MM.1S (cell line): ENCODE data around the gene TCERG1L.

Experiments used
- DNase-seq: peaks from one replicate; pipeline ENCODE4 v3.0.0-alpha.2; 2015
- H2AFZ ChIP-seq: fragments of 300-600 bp; sonication (generic); 2 replicates; pipeline ENCODE4 v1.6.0; 2016; ENCODE audit warnings: antibody characterized with exemption, low read length
- H3F3A ChIP-seq: fragments of 300-600 bp; sonication (generic); 2 replicates; pipeline ENCODE4 v1.6.1; 2016; ENCODE audit warnings: mild to moderate bottlenecking, antibody characterized with exemption, low read length, moderate library complexity, mixed read lengths; ENCODE audit not compliant: insufficient read depth
- H3K27ac ChIP-seq: fragments of 300-600 bp; sonication (generic); 2 replicates; pipeline ENCODE4 v1.5.1; 2016; ENCODE audit warnings: mild to moderate bottlenecking, low read length
- H3K27me3 ChIP-seq: fragments of 300-600 bp; sonication (generic); replicated peaks from 2 replicates; pipeline ENCODE4 v1.6.0; 2016; ENCODE audit warnings: low read length; ENCODE audit not compliant: insufficient read depth
- H3K36me3 ChIP-seq: fragments of 300-600 bp; sonication (generic); replicated peaks from 2 replicates; pipeline ENCODE4 v1.6.1; 2016; ENCODE audit warnings: mild to moderate bottlenecking, low read length, mixed read lengths; ENCODE audit not compliant: insufficient read depth
- H3K4me1 ChIP-seq: fragments of 300-600 bp; sonication (generic); 2 replicates; pipeline ENCODE4 v1.6.1; 2016; ENCODE audit warnings: low read length, mixed read lengths
- H3K4me2 ChIP-seq: fragments of 300-600 bp; sonication (generic); 2 replicates; pipeline ENCODE4 v1.6.0; 2016; ENCODE audit warnings: low read depth, low read length
- H3K4me3 ChIP-seq: fragments of 300-600 bp; sonication (generic); 2 replicates; pipeline ENCODE4 v1.5.1; 2016; ENCODE audit warnings: low read length, mixed read lengths
- H3K79me2 ChIP-seq: fragments of 300-600 bp; sonication (generic); 2 replicates; pipeline ENCODE4 v1.6.1; 2016; ENCODE audit warnings: mixed run types, low read length, mixed read lengths
- H3K9ac ChIP-seq: fragments of 300-600 bp; sonication (generic); 2 replicates; pipeline ENCODE4 v1.6.1; 2016; ENCODE audit warnings: low read length, mixed read lengths
- H3K9me2 ChIP-seq: fragments of 300-600 bp; sonication (generic); replicated peaks from 2 replicates; pipeline ENCODE4 v1.6.1; 2016; ENCODE audit warnings: mild to moderate bottlenecking, low read length, mixed read lengths; ENCODE audit not compliant: insufficient read depth
- H3K9me3 ChIP-seq: fragments of 300-600 bp; sonication (generic); replicated peaks from 2 replicates; pipeline ENCODE4 v1.6.1; 2016; ENCODE audit warnings: mild to moderate bottlenecking, low read length, mixed read lengths; ENCODE audit not compliant: insufficient read depth
- H4K20me1 ChIP-seq: fragments of 300-600 bp; sonication (generic); 2 replicates; pipeline ENCODE4 v1.6.1; 2016; ENCODE audit warnings: mild to moderate bottlenecking, low read length, moderate library complexity, mixed read lengths; ENCODE audit not compliant: insufficient read depth
- EZH2 ChIP-seq: fragments of 300-600 bp; sonication (generic); optimal IDR thresholded peaks from 2 replicates; pipeline ENCODE3; 2017; ENCODE audit warnings: low read depth, mild to moderate bottlenecking, antibody characterized with exemption, low read length, mixed read lengths
- EZH2phosphoT487 ChIP-seq: fragments of 300-600 bp; sonication (generic); IDR thresholded peaks from 2 replicates; pipeline ENCODE4 v1.6.1; 2018; ENCODE audit warnings: antibody characterized with exemption, low read length
- TF ChIP-seq, protein P1 (sequence below): fragments of 300-600 bp; sonication (generic); IDR thresholded peaks from 2 replicates; pipeline ENCODE4 v1.5.1; 2016; ENCODE audit warnings: antibody characterized with exemption, low read length, mixed read lengths

The TCERG1L gene

GRCh38 chr10:131049016-131049415, 262.5 kb downstream of the TCERG1L start:
- H3K4me2 ChIP-seq, result no peak overlapping the region

GRCh38 chr10:131048606-131049005, 262.9 kb downstream of the TCERG1L start:
- no peaks in the 10 kb centered on the region for H3F3A ChIP-seq
- no peaks in the 10 kb centered on the region for H3K4me1 ChIP-seq
- no peaks in the 10 kb centered on the region for H3K9me2 ChIP-seq
- H3K4me2 ChIP-seq, result no peak overlapping the region
- H4K20me1 ChIP-seq, result no peaks in the 10 kb centered on the region
- H3K79me2 ChIP-seq, result no peaks in the 10 kb centered on the region
- DNase-seq, result no peak
- no peak overlapping the region for H3K4me3 ChIP-seq
- TF ChIP-seq EZH2phosphoT487 (no peak), EZH2 (no peak)
- TF ChIP-seq, protein P1, sequence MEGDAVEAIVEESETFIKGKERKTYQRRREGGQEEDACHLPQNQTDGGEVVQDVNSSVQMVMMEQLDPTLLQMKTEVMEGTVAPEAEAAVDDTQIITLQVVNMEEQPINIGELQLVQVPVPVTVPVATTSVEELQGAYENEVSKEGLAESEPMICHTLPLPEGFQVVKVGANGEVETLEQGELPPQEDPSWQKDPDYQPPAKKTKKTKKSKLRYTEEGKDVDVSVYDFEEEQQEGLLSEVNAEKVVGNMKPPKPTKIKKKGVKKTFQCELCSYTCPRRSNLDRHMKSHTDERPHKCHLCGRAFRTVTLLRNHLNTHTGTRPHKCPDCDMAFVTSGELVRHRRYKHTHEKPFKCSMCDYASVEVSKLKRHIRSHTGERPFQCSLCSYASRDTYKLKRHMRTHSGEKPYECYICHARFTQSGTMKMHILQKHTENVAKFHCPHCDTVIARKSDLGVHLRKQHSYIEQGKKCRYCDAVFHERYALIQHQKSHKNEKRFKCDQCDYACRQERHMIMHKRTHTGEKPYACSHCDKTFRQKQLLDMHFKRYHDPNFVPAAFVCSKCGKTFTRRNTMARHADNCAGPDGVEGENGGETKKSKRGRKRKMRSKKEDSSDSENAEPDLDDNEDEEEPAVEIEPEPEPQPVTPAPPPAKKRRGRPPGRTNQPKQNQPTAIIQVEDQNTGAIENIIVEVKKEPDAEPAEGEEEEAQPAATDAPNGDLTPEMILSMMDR, result no peak
- H3K36me3 ChIP-seq, result no peaks in the 10 kb centered on the region
- no peak overlapping the region for H3K27ac ChIP-seq
- H3K9me3 ChIP-seq, result no peaks in the 10 kb centered on the region
- H3K9ac ChIP-seq, result no peak overlapping the region
- H2AFZ ChIP-seq, result no peak overlapping the region
- no peaks in the 10 kb centered on the region for H3K27me3 ChIP-seq

More at GRCh38 chr10:131049016-131049415, 262.5 kb downstream of the TCERG1L start:
- H3K9ac ChIP-seq, result no peak overlapping the region
- no peak overlapping the region for H2AFZ ChIP-seq
- no peaks in the 10 kb centered on the region for H3K27me3 ChIP-seq
- H3K4me3 ChIP-seq, result no peak overlapping the region
- no peaks in the 10 kb centered on the region for H3K9me3 ChIP-seq
- no peaks in the 10 kb centered on the region for H3K36me3 ChIP-seq
- H3K27ac ChIP-seq, result no peak overlapping the region
- H3K9me2 ChIP-seq, result no peaks in the 10 kb centered on the region
- DNase-seq, result no peak
- TF ChIP-seq EZH2 (no peak), EZH2phosphoT487 (no peak)
- TF ChIP-seq, protein P1, result no peak
- no peaks in the 10 kb centered on the region for H4K20me1 ChIP-seq
- no peaks in the 10 kb centered on the region for H3K79me2 ChIP-seq
- no peaks in the 10 kb centered on the region for H3K4me1 ChIP-seq
- H3F3A ChIP-seq, result no peaks in the 10 kb centered on the region

DNA sequence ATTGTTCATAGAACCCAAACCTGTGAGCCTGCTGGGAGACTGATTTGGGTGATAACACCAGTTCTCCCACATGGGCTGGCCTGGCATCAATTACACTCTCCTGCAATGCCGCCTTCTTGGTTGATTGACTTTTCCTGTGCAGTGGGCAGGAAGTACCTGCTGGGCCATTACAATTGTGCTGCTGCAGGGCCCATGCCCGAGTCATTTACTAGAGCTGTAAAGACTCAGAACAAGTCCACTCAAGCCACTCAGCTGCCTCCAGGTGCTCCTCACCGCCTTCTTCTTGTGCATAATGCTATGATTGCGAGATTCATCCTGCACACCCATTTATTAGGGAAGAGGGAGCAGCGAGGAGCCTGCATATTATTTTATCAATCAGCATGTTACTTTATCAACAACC, 264.0 kb downstream of the TCERG1L start:
- no peak for DNase-seq
- no peaks in the 10 kb centered on the region for H4K20me1 ChIP-seq
- no peak overlapping the region for H3K27ac ChIP-seq

More for the DNA sequence above, 264.0 kb downstream of the TCERG1L start:
- no peaks in the 10 kb centered on the region for H3F3A ChIP-seq
- TF ChIP-seq EZH2 (no peak), EZH2phosphoT487 (no peak)
- TF ChIP-seq, protein P1, result no peak
- H3K9me3 ChIP-seq, result no peaks in the 10 kb centered on the region
- H2AFZ ChIP-seq, result no peak overlapping the region
- no peaks in the 10 kb centered on the region for H3K4me1 ChIP-seq
- no peaks in the 10 kb centered on the region for H3K36me3 ChIP-seq
- H3K79me2 ChIP-seq, result no peaks in the 10 kb centered on the region
- no peaks in the 10 kb centered on the region for H3K27me3 ChIP-seq
- no peak overlapping the region for H3K9ac ChIP-seq
- no peaks in the 10 kb centered on the region for H3K9me2 ChIP-seq
- H3K4me2 ChIP-seq, result no peak overlapping the region
- H3K4me3 ChIP-seq, result no peak overlapping the region
